Uterus (tissue), 2 donors: ENCODE measurements around the gene CITED4.

Source experiments
- CTCF ChIP-seq, 4 experiments: fragments of 200-600 bp in 2 of 4; fragments of 450-650 bp in 2 of 4; sonication (generic) in 2 of 4; IDR thresholded peaks; one replicate each; pipeline ENCODE4 v1.5.1; 2016 to 2019; ENCODE audit warnings: antibody characterized with exemption in 4 of 4, mild to moderate bottlenecking in 2 of 4, moderate library complexity in 1 of 4
- POLR2A ChIP-seq, 2 donors: fragments of 450-650 bp; IDR thresholded peaks; one replicate each; pipeline ENCODE4 v1.6.1; 2016; ENCODE audit warnings: antibody characterized with exemption in 2 of 2, mild to moderate bottlenecking in 1 of 2, moderate library complexity in 1 of 2

GRCh38 chr1:40819101-40819500 lies 43.1 kb downstream of the CITED4 start:
- TF ChIP-seq POLR2A (IDR thresholded peaks at IDR 0.05): no peak
- no peak for TF ChIP-seq CTCF (IDR thresholded peaks at IDR 0.05)
